ENCODE data around the gene KXD1.

GRCh38 chr19:18594096-18594823 is 36.6 kb downstream of the KXD1 start:
- TF ChIP-seq CTCF (IDR thresholded peaks at IDR 0.05) (peak; percentile 84), EZH2 (IDR thresholded peaks at IDR 0.05; ENCODE audit: borderline replicate concordance, insufficient read depth, low read depth, low read length, poor library complexity, severe bottlenecking) (no peak)

Measured in B cell (primary cell).